ENCODE measurements around the gene LRP5.

DNA sequence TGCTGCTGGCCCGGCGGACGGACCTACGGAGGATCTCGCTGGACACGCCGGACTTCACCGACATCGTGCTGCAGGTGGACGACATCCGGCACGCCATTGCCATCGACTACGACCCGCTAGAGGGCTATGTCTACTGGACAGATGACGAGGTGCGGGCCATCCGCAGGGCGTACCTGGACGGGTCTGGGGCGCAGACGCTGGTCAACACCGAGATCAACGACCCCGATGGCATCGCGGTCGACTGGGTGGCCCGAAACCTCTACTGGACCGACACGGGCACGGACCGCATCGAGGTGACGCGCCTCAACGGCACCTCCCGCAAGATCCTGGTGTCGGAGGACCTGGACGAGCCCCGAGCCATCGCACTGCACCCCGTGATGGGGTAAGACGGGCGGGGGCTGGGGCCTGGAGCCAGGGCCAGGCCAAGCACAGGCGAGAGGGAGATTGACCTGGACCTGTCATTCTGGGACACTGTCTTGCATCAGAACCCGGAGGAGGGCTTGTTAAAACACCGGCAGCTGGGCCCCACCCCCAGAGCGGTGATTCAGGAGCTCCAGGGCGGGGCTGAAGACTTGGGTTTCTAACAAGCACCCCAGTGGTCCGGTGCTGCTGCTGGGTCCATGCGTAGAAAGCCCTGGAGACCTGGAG lies 74.1 kb downstream of the LRP5 start:
- TF ChIP-seq, protein P1, sequence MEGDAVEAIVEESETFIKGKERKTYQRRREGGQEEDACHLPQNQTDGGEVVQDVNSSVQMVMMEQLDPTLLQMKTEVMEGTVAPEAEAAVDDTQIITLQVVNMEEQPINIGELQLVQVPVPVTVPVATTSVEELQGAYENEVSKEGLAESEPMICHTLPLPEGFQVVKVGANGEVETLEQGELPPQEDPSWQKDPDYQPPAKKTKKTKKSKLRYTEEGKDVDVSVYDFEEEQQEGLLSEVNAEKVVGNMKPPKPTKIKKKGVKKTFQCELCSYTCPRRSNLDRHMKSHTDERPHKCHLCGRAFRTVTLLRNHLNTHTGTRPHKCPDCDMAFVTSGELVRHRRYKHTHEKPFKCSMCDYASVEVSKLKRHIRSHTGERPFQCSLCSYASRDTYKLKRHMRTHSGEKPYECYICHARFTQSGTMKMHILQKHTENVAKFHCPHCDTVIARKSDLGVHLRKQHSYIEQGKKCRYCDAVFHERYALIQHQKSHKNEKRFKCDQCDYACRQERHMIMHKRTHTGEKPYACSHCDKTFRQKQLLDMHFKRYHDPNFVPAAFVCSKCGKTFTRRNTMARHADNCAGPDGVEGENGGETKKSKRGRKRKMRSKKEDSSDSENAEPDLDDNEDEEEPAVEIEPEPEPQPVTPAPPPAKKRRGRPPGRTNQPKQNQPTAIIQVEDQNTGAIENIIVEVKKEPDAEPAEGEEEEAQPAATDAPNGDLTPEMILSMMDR (IDR thresholded peaks at IDR 0.05), result no peak
- no peak for TF ChIP-seq POLR2A (IDR thresholded peaks at IDR 0.05)
